GM06990 (cell line): ENCODE measurements around the gene STOML1.

Experiments used
- DNase-seq: peaks from one replicate; pipeline ENCODE4 v3.0.0-alpha.2; 2011; ENCODE audit not compliant: insufficient read length; ENCODE audit errors: extremely low read depth
- H3K27me3 ChIP-seq: replicated peaks from 2 replicates; pipeline ENCODE4 v1.6.0; 2011; ENCODE audit warnings: low read length; ENCODE audit not compliant: control insufficient read depth, insufficient read depth
- H3K36me3 ChIP-seq: 2 replicates; pipeline ENCODE4 v1.5.1; 2011; ENCODE audit warnings: low read length; ENCODE audit not compliant: control insufficient read depth, insufficient read depth
- H3K4me3 ChIP-seq: replicated peaks from 2 replicates; pipeline ENCODE4 v1.5.1; 2011; ENCODE audit warnings: low read depth, mild to moderate bottlenecking, control low read depth, low read length
- CTCF ChIP-seq: IDR thresholded peaks from 2 replicates; pipeline ENCODE4 v1.5.1; 2011; ENCODE audit warnings: low read length, control low read depth, mild to moderate bottlenecking, inconsistent platforms; ENCODE audit not compliant: insufficient read depth, poor library complexity, severe bottlenecking

The STOML1 gene

DNA sequence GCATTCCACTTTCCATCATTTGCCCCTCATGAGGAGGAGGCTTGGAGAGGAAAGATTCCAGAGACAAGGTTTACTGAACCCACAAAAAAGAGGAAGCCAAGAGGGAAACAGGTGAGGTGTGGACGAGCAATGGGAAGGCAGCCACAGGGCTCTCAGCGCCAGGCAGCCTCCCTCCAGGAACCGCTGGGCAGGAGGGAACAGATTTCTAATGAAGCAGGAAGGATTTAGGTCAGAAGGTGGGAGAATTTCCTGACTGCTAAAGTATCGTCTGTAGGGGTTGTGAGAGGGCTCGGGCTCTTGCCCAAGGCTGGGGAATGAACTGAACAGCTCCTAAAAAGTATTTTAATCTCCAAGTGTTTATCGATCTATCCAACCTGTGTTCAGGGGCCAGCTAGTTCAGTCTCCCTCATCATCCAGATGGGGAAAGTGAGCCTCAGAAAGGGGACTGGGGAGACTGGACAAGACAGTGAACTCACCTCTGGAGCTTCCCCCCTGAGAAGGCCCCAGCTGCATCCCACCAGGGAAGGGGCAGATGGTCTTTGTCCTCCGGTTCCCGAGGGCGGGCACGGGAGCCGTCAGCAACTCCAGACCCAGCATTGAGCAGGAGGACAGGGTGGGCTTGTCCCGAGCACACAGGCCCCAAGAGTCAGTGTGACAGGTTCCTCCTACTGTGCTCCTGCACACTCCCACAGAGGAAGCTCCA is 55.4 kb downstream of the STOML1 start:
- no peaks in the 10 kb centered on the region for H3K36me3 ChIP-seq

GRCh38 chr15:73936181-73936580 is 55.9 kb downstream of the STOML1 start:
- no peak for DNase-seq
- no peak for TF ChIP-seq CTCF
- Histone ChIP-seq H3K27me3 (no peaks in the 10 kb centered on the region; the same call in 1 of the 2 replicates), H3K4me3 (no peak overlapping the region), H3K36me3 (no peaks in the 10 kb centered on the region)

More for the DNA sequence above, 55.4 kb downstream of the STOML1 start:
- Histone ChIP-seq H3K27me3 (no peaks in the 10 kb centered on the region; the same call in 1 of the 2 replicates), H3K4me3 (no peak overlapping the region)
- TF ChIP-seq CTCF = no peak
- no peak for DNase-seq

GRCh38 chr15:73935547-73935946 is 56.5 kb downstream of the STOML1 start:
- no peak overlapping the region for H3K4me3 ChIP-seq
- no peak for TF ChIP-seq CTCF
- no peak for DNase-seq
- no peaks in the 10 kb centered on the region for H3K36me3 ChIP-seq
- H3K27me3 ChIP-seq = no peaks in the 10 kb centered on the region; the same call in 1 of the 2 replicates

DNA sequence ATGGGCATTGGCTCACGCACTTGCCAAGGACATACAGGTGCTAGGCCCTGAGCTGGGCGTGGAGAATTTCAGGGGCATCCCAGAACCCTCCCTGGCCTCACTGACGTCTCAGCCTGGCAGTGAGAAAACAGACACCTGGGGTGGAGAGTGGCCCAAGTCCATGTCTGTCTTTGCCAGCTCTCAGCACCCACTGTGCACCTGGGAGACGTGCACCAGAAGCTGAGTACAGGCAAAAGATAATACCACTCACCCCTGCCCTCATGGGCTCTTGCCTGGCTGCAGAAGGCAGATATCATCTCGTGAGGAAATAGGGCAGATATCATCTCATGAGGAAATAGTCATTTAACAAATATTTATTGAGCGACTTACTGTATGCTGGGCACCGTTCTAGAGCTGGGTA is 57.8 kb downstream of the STOML1 start:
- no peak for TF ChIP-seq CTCF
- Histone ChIP-seq H3K36me3 (no peaks in the 10 kb centered on the region), H3K27me3 (no peaks in the 10 kb centered on the region; the same call in none of the 2 replicates), H3K4me3 (no peak overlapping the region)
- no peak for DNase-seq

DNA sequence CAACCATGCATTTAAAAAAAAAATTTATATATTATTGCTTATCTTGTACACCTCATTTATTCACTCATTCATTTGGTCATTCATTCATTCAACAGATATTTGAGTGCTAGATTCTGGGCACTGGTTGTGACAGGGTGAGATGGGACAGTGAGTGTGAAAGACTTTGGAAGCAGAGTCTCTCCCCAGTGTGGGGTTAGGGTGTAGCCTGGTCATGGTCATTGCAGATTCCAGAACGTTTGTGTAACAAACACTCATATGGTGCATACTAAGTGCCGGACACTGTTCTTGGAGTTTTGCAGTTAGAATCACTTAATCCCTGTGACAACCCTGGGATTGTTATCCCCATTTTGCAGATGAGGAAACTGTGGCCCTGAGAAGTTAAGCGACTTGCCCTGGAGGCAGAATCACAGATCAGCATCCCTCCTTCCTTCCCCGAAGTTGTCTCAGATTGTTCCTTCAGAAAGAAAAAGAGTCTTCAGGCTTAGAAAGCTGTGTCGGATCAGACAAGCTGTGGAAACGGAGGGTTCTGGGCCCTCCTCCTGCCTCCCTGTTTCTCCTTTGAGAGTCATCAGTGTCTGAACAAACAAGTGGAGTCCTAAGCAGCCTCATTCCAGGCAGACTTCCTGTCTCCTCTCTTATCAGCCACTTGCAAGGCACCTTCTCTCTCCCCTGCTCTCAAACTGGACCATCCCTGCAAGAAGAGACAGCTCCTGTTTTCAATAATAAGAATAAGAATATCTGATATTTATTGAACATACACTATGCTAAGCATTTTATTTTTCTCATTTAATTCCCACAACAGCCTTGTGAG is 59.5 kb downstream of the STOML1 start:
- H3K36me3 ChIP-seq = no peaks in the 10 kb centered on the region
- H3K27me3 ChIP-seq = peaks cover 1% of the 10 kb centered on the region
- no peak for DNase-seq
- no peak overlapping the region for H3K4me3 ChIP-seq
- no peak for TF ChIP-seq CTCF
